ENCODE data around the gene IL4.
"Not testable (repeated sequence)": the region's sequence is repeated elsewhere in the genome, so short reads cannot be mapped to it uniquely, and the experiment has no call there.

The IL4 gene

GRCh38 chr5:132673939-132674630 lies at the start of gene IL4:
IL4 (plus strand) TSS chr5:132673989; CDS start chr5:132674051, 62 bp downstream.
- no peak for DNase-seq

GRCh38 chr5:132627470-132627869 lies 46.3 kb upstream of the IL4 start:
- no peak for DNase-seq

- no peak for DNase-seq
Observed at GRCh38 chr5:132628814-132629213, 45.0 kb upstream of the IL4 start.

GRCh38 chr5:132629230-132629944 lies 44.4 kb upstream of the IL4 start:
- DNase-seq = no peak

- not testable (repeated sequence) for DNase-seq
Observed at GRCh38 chr5:132633587-132633986, 40.2 kb upstream of the IL4 start.

GRCh38 chr5:132635873-132636272 lies 37.9 kb upstream of the IL4 start:
- DNase-seq = no peak

- DNase-seq = no peak
Observed at GRCh38 chr5:132637241-132637640, 36.5 kb upstream of the IL4 start.

- DNase-seq = no peak
Observed at GRCh38 chr5:132639706-132640130, 34.1 kb upstream of the IL4 start.

- DNase-seq = no peak
Observed at GRCh38 chr5:132640613-132641012, 33.2 kb upstream of the IL4 start.

- no peak for DNase-seq
Observed at GRCh38 chr5:132641241-132641723, 32.5 kb upstream of the IL4 start.

GRCh38 chr5:132641841-132642240 lies 31.9 kb upstream of the IL4 start:
- DNase-seq = no peak

GRCh38 chr5:132644177-132644576 lies 29.6 kb upstream of the IL4 start:
- DNase-seq = no peak

- DNase-seq = no peak
Observed at GRCh38 chr5:132646583-132647266, 27.1 kb upstream of the IL4 start.

- DNase-seq = no peak
Observed at GRCh38 chr5:132647473-132647872, 26.3 kb upstream of the IL4 start.

- DNase-seq = no peak
Observed at GRCh38 chr5:132648355-132648754, 25.4 kb upstream of the IL4 start.

- no peak for DNase-seq
Observed at GRCh38 chr5:132651838-132652469, 21.8 kb upstream of the IL4 start.

GRCh38 chr5:132653716-132654115 lies 20.1 kb upstream of the IL4 start:
- no peak for DNase-seq

- no peak for DNase-seq
Observed at GRCh38 chr5:132655821-132656773, 17.7 kb upstream of the IL4 start.

- DNase-seq = no peak
Observed at GRCh38 chr5:132656774-132657355, 16.9 kb upstream of the IL4 start.

- DNase-seq = no peak
Observed at GRCh38 chr5:132657676-132658380, 16.0 kb upstream of the IL4 start, which contains the start of gene IL13. IL13 (plus strand) TSS chr5:132658173; CDS start chr5:132658187, 14 bp downstream.

Data from NCI-H1092 (cell line).